Tibial artery (tissue), 4 donors: Measurements from ENCODE around the gene CLPSL2.
A peak's percentile ranks its signal among the peaks of the same experiment; 100 is the strongest.

ENCODE experiments used
- DNase-seq, 2 donors: peaks; one replicate each; pipeline ENCODE4 v3.0.0-alpha.2; 2019
- H3K27ac ChIP-seq, 2 donors: fragments of 200-600 bp; sonication (generic) in 1 of 2; 1 replicate in 1 of 2; 2 replicates in 1 of 2; pipeline ENCODE4 v1.5.1; 2018 to 2019; ENCODE audit warnings: mild to moderate bottlenecking in 1 of 2
- H3K27me3 ChIP-seq, 2 donors: fragments of 200-600 bp; sonication (generic) in 1 of 2; one replicate each; pipeline versions ENCODE4 v1.5.1 to v1.6.0; 2016 to 2019
- H3K36me3 ChIP-seq, 3 donors: fragments of 200-600 bp; sonication (generic) in 2 of 3; one replicate each; pipeline ENCODE4 v1.5.1; 2016 to 2019; ENCODE audit warnings: mild to moderate bottlenecking in 2 of 3
- H3K4me1 ChIP-seq, 4 donors: fragments of 200-600 bp; sonication (generic) in 2 of 4; 1 replicate in 3 of 4; 2 replicates in 1 of 4; pipeline ENCODE4 v1.5.1; 2016 to 2019
- H3K4me3 ChIP-seq, 2 donors: fragments of 200-600 bp; sonication (generic) in 1 of 2; 1 replicate in 1 of 2; 2 replicates in 1 of 2; pipeline ENCODE4 v1.5.1; 2018 to 2019; ENCODE audit warnings: mild to moderate bottlenecking in 2 of 2
- H3K9me3 ChIP-seq, 3 donors: fragments of 200-600 bp; sonication (generic) in 1 of 3; one replicate each; pipeline ENCODE4 v1.5.1; 2016 to 2019
- CTCF ChIP-seq, 2 experiments: fragments of 200-600 bp in 1 of 2; fragments of 450-650 bp in 1 of 2; IDR thresholded peaks; one replicate each; pipeline ENCODE4 v1.5.1; 2017 to 2019; ENCODE audit warnings: antibody characterized with exemption in 2 of 2, mild to moderate bottlenecking in 1 of 2, moderate library complexity in 1 of 2
- intact Hi-C: fragments of 100-400 bp; cut with DNase I; formaldehyde crosslinking; loops from one replicate; pipeline ENCODE4 v1.15.0; 2023; ENCODE audit warnings: low total_unique reads

CLPSL2 gene

GRCh38 chr6:35735452-35735851 lies 40.9 kb upstream of the CLPSL2 start:
- no peak for TF ChIP-seq CTCF (IDR thresholded peaks at IDR 0.05)
- H3K27ac ChIP-seq, result peak overlapping the region; percentile 97 to 99

DNA sequence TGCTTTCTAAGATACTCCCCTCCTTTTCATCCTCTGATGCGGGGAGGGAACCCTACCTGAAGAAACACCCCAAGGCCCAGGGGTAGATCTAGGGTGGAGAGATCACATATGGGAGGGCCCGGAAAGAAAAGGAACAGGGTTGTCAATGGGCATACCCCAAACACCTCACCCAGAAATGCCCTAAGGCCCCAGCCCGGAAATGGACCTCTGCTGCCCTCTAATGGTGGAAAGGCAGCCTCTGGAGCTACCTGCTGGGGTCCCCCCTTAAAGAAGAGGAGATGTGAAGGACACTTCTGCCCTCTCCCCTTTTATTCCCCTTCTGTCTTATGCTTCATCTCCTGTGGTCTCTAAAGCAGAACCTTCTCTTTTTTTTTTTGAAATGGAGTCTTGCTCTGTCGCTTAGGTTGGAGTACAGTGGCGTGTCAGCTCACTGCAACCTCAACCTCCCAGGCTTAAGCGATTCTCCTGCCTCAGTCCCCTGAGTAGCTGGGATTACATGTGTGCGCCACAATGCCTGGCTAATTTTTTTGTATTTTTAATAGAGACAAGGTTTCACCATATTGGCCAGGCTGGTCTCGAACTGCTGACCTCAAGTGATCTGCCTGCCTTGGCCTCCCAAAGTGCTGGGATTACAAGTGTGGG lies 40.0 kb upstream of the CLPSL2 start:
- peak; percentile 80 to 86 for TF ChIP-seq CTCF (IDR thresholded peaks at IDR 0.05)
- no peaks in the 10 kb centered on the region for H3K27me3 ChIP-seq
- DNase-seq, result peak; percentile 74 to 84
- no peaks in the 10 kb centered on the region for H3K36me3 ChIP-seq
- H3K4me3 ChIP-seq, result no peak overlapping the region
- intact Hi-C loops, result loop anchor here (10.0 kb wide), 1 partner anchor 392 kb away; the partner anchor contains the start of gene PPARD
- H3K9me3 ChIP-seq, result no peaks in the 10 kb centered on the region
- peak overlapping the region; percentile 97 to 99 for H3K27ac ChIP-seq
- H3K4me1 ChIP-seq, result peaks cover 6 to 58% (median 37%) of the 10 kb centered on the region in 4 donors

More at GRCh38 chr6:35735452-35735851, 40.9 kb upstream of the CLPSL2 start:
- H3K27me3 ChIP-seq, result no peaks in the 10 kb centered on the region
- intact Hi-C loops, result loop anchor here (10.0 kb wide), 1 partner anchor 391 kb away; the partner anchor contains the start of gene PPARD
- no peak for DNase-seq
- no peaks in the 10 kb centered on the region for H3K36me3 ChIP-seq
- no peak overlapping the region for H3K4me3 ChIP-seq
- H3K9me3 ChIP-seq, result no peaks in the 10 kb centered on the region
- peaks cover 6 to 67% (median 45%) of the 10 kb centered on the region in 4 donors for H3K4me1 ChIP-seq

GRCh38 chr6:35736982-35737412 lies 39.4 kb upstream of the CLPSL2 start, which contains the start of gene ARMC12:
ARMC12 (plus strand) TSS chr6:35737032; CDS start chr6:35737109, 77 bp downstream.
- Histone ChIP-seq H3K27ac (peak within 1 kb of the TSS; percentile 97 to 99), H3K36me3 (no peaks in the 10 kb centered on the region), H3K9me3 (no peaks in the 10 kb centered on the region), H3K27me3 (no peaks in the 10 kb centered on the region), H3K4me3 (no peak within 1 kb of the TSS), H3K4me1 (peaks cover 6 to 54% (median 35%) of the 10 kb centered on the region in 4 donors)
- intact Hi-C loops, result loop anchor here (1.0 to 10.0 kb wide), 3 partner anchors 154 to 392 kb away; partner anchors contain the start of gene PPARD
- no peak for TF ChIP-seq CTCF (IDR thresholded peaks at IDR 0.05)
- no peak for DNase-seq

- Histone ChIP-seq H3K36me3 (no peaks in the 10 kb centered on the region), H3K27ac (peak overlapping the region in 1 of 2 donors; percentile 5), H3K27me3 (no peaks in the 10 kb centered on the region), H3K9me3 (no peaks in the 10 kb centered on the region), H3K4me1 (peaks cover 4 to 47% (median 30%) of the 10 kb centered on the region in 4 donors), H3K4me3 (no peak overlapping the region)
- peak; percentile 92 to 98 for TF ChIP-seq CTCF (IDR thresholded peaks at IDR 0.05)
- intact Hi-C loops, result loop anchor here (1.0 to 10.0 kb wide), 3 partner anchors 154 to 393 kb away; partner anchors contain the start of gene PPARD
- no peak for DNase-seq
Observed at GRCh38 chr6:35737413-35738211, 38.8 kb upstream of the CLPSL2 start.

- Histone ChIP-seq H3K9me3 (no peaks in the 10 kb centered on the region), H3K36me3 (no peaks in the 10 kb centered on the region), H3K27ac (no peak overlapping the region), H3K27me3 (no peaks in the 10 kb centered on the region), H3K4me3 (no peak overlapping the region), H3K4me1 (peaks cover 0 to 26% (median 18%) of the 10 kb centered on the region in 4 donors)
- no peak for TF ChIP-seq CTCF (IDR thresholded peaks at IDR 0.05)
- intact Hi-C loops, result loop anchor here (10.0 kb wide), 1 partner anchor 395 kb away; the partner anchor contains the start of gene PPARD
- DNase-seq, result no peak
Observed at GRCh38 chr6:35739645-35740524, 36.5 kb upstream of the CLPSL2 start.
